ENCODE results near the gene TMX3. TPM values are rescaled to one million over a fixed set of nuclear protein-coding genes. Genes with fewer than 3 reads are reported as not detected.
A peak's percentile ranks its signal among the peaks of the same experiment; 100 is the strongest.

Gene TMX3
- total RNA-seq, 1 donor from 2014 or later, result 48.7 TPM

- Histone ChIP-seq H3K27ac (no peak overlapping the region), H3K36me3 (no peaks in the 10 kb centered on the region), H3K4me3 (no peak overlapping the region), H3K27me3 (ENCODE audit: low read depth) (no peaks in the 10 kb centered on the region), H3K4me1 (no peaks in the 10 kb centered on the region), H3K9me3 (no peaks in the 10 kb centered on the region)
- ATAC-seq (no peak), DNase-seq (no peak)
- intact Hi-C loops (cut with DNase I), result no loop called here
- TF ChIP-seq, protein P1, sequence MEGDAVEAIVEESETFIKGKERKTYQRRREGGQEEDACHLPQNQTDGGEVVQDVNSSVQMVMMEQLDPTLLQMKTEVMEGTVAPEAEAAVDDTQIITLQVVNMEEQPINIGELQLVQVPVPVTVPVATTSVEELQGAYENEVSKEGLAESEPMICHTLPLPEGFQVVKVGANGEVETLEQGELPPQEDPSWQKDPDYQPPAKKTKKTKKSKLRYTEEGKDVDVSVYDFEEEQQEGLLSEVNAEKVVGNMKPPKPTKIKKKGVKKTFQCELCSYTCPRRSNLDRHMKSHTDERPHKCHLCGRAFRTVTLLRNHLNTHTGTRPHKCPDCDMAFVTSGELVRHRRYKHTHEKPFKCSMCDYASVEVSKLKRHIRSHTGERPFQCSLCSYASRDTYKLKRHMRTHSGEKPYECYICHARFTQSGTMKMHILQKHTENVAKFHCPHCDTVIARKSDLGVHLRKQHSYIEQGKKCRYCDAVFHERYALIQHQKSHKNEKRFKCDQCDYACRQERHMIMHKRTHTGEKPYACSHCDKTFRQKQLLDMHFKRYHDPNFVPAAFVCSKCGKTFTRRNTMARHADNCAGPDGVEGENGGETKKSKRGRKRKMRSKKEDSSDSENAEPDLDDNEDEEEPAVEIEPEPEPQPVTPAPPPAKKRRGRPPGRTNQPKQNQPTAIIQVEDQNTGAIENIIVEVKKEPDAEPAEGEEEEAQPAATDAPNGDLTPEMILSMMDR (IDR thresholded peaks at IDR 0.05), result no peak
Observed at GRCh38 chr18:68742206-68742605, 27.3 kb upstream of the TMX3 start.

GRCh38 chr18:68740966-68741365 lies 26.1 kb upstream of the TMX3 start:
- Histone ChIP-seq H3K4me1 (no peaks in the 10 kb centered on the region), H3K9me3 (no peaks in the 10 kb centered on the region), H3K27me3 (ENCODE audit: low read depth) (no peaks in the 10 kb centered on the region), H3K36me3 (no peaks in the 10 kb centered on the region), H3K27ac (no peak overlapping the region), H3K4me3 (no peak overlapping the region)
- no peak for ATAC-seq
- no peak for DNase-seq
- TF ChIP-seq, protein P1 (IDR thresholded peaks at IDR 0.05), result no peak
- intact Hi-C loops (cut with DNase I), result no loop called here

- Histone ChIP-seq H3K4me1 (peaks cover 6% of the 10 kb centered on the region), H3K36me3 (no peaks in the 10 kb centered on the region), H3K27me3 (ENCODE audit: low read depth) (no peaks in the 10 kb centered on the region), H3K9me3 (no peaks in the 10 kb centered on the region), H3K27ac (no peak overlapping the region), H3K4me3 (no peak overlapping the region)
- intact Hi-C loops (cut with DNase I), result no loop called here
- TF ChIP-seq, protein P1 (IDR thresholded peaks at IDR 0.05), result no peak
- no peak for ATAC-seq
- no peak for DNase-seq
Observed at GRCh38 chr18:68739462-68739861, 24.6 kb upstream of the TMX3 start.

GRCh38 chr18:68738564-68738963 lies 23.7 kb upstream of the TMX3 start:
- DNase-seq (no peak), ATAC-seq (no peak)
- no peaks in the 10 kb centered on the region for H3K36me3 ChIP-seq
- H3K9me3 ChIP-seq, result no peaks in the 10 kb centered on the region
- intact Hi-C loops (cut with DNase I), result no loop called here
- no peak overlapping the region for H3K27ac ChIP-seq
- H3K27me3 ChIP-seq (ENCODE audit: low read depth), result no peaks in the 10 kb centered on the region
- TF ChIP-seq, protein P1 (IDR thresholded peaks at IDR 0.05), result no peak
- peaks cover 6% of the 10 kb centered on the region for H3K4me1 ChIP-seq
- no peak overlapping the region for H3K4me3 ChIP-seq

GRCh38 chr18:68735483-68736343 lies 20.8 kb upstream of the TMX3 start:
- DNase-seq, result no peak
- TF ChIP-seq, protein P1 (IDR thresholded peaks at IDR 0.05), result peak; percentile 70
- ATAC-seq, result peak; percentile 56 to 77

More at GRCh38 chr18:68735483-68736343, 20.8 kb upstream of the TMX3 start:
- intact Hi-C loops (cut with DNase I), result no loop called here
- no peaks in the 10 kb centered on the region for H3K9me3 ChIP-seq
- H3K4me1 ChIP-seq, result peaks cover 6% of the 10 kb centered on the region
- H3K27me3 ChIP-seq (ENCODE audit: low read depth), result no peaks in the 10 kb centered on the region
- no peak overlapping the region for H3K4me3 ChIP-seq
- H3K27ac ChIP-seq, result no peak overlapping the region
- no peaks in the 10 kb centered on the region for H3K36me3 ChIP-seq
